HEK293T (cell line): Measurements from ENCODE around the gene RGS7.
"Not testable (repeated sequence)": the region's sequence is repeated elsewhere in the genome, so short reads cannot be mapped to it uniquely, and the experiment has no call there.

ENCODE experiments used
- CTCF ChIA-PET: fragments of 350-600 bp; formaldehyde crosslinking; extraction: SDS; loops from one replicate; lab custom pipeline; 2021; ENCODE audit warnings: antibody characterized with exemption, inconsistent platforms; lab: Yijun Ruan, JAX
- POLR2A ChIA-PET: fragments of 350-600 bp; formaldehyde crosslinking; extraction: SDS; loops from one replicate; lab custom pipeline; 2020; ENCODE audit warnings: antibody characterized with exemption, inconsistent platforms; lab: Yijun Ruan, JAX
- DNase-seq: peaks from one replicate; pipeline ENCODE4 v3.0.0; 2012; ENCODE audit warnings: mixed read lengths; ENCODE audit errors: extremely low spot score
- ARNT ChIP-seq: fragments of 450-650 bp; IDR thresholded peaks from 2 replicates; pipeline ENCODE4 v1.6.1; 2017; ENCODE audit warnings: mild to moderate bottlenecking
- BHLHE40 ChIP-seq: fragments of 450-650 bp; IDR thresholded peaks from 2 replicates; pipeline ENCODE4 v1.6.1; 2016; ENCODE audit warnings: mild to moderate bottlenecking, moderate library complexity, borderline replicate concordance
- CTBP1 ChIP-seq: fragments of 450-650 bp; IDR thresholded peaks from 2 replicates; pipeline ENCODE4 v1.6.1; 2016; ENCODE audit warnings: borderline replicate concordance
- ELF4 ChIP-seq: fragments of 450-650 bp; IDR thresholded peaks from 2 replicates; pipeline ENCODE4 v1.6.1; 2017; ENCODE audit warnings: antibody characterized with exemption
- FOXA1 ChIP-seq: fragments of 450-650 bp; IDR thresholded peaks from 2 replicates; pipeline ENCODE4 v1.6.1; 2016; ENCODE audit warnings: mild to moderate bottlenecking
- FOXK2 ChIP-seq: fragments of 450-650 bp; IDR thresholded peaks from 2 replicates; pipeline ENCODE4 v1.6.1; 2016; ENCODE audit warnings: mild to moderate bottlenecking
- FOXM1 ChIP-seq: fragments of 450-650 bp; IDR thresholded peaks from 2 replicates; pipeline ENCODE4 v1.6.1; 2017; ENCODE audit warnings: mild to moderate bottlenecking, borderline replicate concordance
- HDGF ChIP-seq: fragments of 450-650 bp; IDR thresholded peaks from 2 replicates; pipeline ENCODE4 v1.6.1; 2017; ENCODE audit warnings: antibody characterized with exemption, borderline replicate concordance
- L3MBTL2 ChIP-seq: fragments of 450-650 bp; conservative IDR thresholded peaks from 2 replicates; pipeline ENCODE4 v1.6.1; 2016; ENCODE audit warnings: mild to moderate bottlenecking
- LEF1 ChIP-seq: fragments of 450-650 bp; IDR thresholded peaks from 2 replicates; pipeline ENCODE4 v1.6.1; 2017; ENCODE audit warnings: mild to moderate bottlenecking, borderline replicate concordance
- NFRKB ChIP-seq: fragments of 450-650 bp; IDR thresholded peaks from 2 replicates; pipeline ENCODE4 v1.6.1; 2016; ENCODE audit warnings: mild to moderate bottlenecking, moderate library complexity
- PKNOX1 ChIP-seq: fragments of 450-650 bp; IDR thresholded peaks from 2 replicates; pipeline ENCODE4 v1.6.1; 2016
- SP1 ChIP-seq: fragments of 450-650 bp; IDR thresholded peaks from 2 replicates; pipeline ENCODE4 v1.6.1; 2017
- SUZ12 ChIP-seq: fragments of 450-650 bp; IDR thresholded peaks from 2 replicates; pipeline ENCODE4 v1.6.1; 2016; ENCODE audit warnings: mild to moderate bottlenecking
- TARDBP ChIP-seq: fragments of 450-650 bp; IDR thresholded peaks from 2 replicates; pipeline ENCODE4 v1.6.1; 2016
- ZNF384 ChIP-seq: fragments of 450-650 bp; IDR thresholded peaks from 2 replicates; pipeline ENCODE4 v1.6.1; 2016

RGS7 gene

DNA sequence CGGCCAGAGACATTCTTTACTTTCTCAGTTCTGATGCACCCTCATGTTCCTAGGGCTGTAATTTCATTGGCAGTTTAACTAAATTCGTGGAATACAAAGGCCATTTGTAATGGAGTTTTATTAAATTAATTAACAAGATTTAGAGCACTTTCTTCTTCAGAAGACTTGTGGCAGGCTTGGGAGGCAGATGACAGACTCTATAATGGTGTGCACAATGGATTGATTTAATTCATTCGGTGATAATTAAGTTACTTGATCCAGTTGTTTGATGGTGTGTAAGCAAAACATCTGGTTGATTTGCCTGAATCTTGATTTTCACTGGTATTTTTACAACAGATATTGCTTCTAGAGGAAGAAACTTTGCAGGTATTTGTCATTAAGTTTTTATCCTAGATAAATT lies 383.1 kb downstream of the RGS7 start:
- CTCF ChIA-PET: no interaction called here
- POLR2A ChIA-PET: no interaction called here
- no peak for TF ChIP-seq PKNOX1
- DNase-seq: no peak

DNA sequence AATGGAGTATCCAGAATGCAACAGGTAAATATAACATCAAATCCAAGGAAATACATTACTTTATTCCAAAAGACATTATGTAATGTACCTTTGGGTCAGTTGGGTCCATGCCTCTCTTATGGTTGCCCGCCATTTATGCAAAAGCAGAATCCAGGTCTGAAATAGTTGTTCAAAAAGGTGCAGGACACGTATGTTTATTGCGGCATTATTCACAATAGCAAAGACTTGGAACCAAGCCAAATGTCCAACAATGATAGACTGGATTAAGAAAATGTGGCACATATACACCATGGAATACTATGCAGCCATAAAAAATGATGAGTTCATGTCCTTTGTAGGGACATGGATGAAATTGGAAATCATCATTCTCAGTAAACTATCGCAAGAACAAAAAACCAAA lies 384.9 kb downstream of the RGS7 start:
- POLR2A ChIA-PET, CTCF ChIA-PET, DNase-seq: not testable (repeated sequence)

DNA sequence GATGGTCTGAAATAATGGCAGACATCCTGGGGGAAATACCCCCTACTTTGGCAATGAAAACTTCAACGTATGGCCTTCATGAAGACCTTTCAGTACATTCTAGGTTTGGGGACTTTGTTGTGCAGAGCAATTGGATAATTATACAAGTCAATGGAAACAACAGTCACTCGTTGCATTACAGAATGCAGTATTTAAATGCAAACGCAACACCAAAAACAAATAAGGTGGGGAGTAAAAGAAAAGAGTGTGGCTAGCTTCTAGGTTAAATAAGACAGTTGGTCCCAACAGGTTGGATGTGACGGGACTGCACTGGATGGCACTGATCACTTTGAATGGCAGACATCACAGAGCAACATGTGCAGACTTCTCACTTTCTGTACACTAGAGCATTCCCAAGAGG lies 386.8 kb downstream of the RGS7 start:
- POLR2A ChIA-PET: no interaction called here
- DNase-seq: no peak
- no peak for TF ChIP-seq NFRKB
- TF ChIP-seq ELF4: no peak
- no peak for TF ChIP-seq L3MBTL2
- no peak for TF ChIP-seq SP1
- no peak for TF ChIP-seq BHLHE40
- no peak for TF ChIP-seq LEF1
- no peak for TF ChIP-seq SUZ12
- TF ChIP-seq ARNT: no peak
- no peak for TF ChIP-seq TARDBP
- CTCF ChIA-PET: no interaction called here

- CTCF ChIA-PET: interaction anchor here (1.1 kb wide), 1 partner anchor 9 kb away, joined by 4 read pairs; no protein-coding TSS in a partner anchor
- POLR2A ChIA-PET: no interaction called here
- TF ChIP-seq SUZ12 (no peak), NFRKB (no peak), FOXK2 (no peak), TARDBP (no peak), FOXM1 (no peak)
- DNase-seq: no peak
Measured at GRCh38 chr1:240968864-240969263, 388.1 kb downstream of the RGS7 start.

DNA sequence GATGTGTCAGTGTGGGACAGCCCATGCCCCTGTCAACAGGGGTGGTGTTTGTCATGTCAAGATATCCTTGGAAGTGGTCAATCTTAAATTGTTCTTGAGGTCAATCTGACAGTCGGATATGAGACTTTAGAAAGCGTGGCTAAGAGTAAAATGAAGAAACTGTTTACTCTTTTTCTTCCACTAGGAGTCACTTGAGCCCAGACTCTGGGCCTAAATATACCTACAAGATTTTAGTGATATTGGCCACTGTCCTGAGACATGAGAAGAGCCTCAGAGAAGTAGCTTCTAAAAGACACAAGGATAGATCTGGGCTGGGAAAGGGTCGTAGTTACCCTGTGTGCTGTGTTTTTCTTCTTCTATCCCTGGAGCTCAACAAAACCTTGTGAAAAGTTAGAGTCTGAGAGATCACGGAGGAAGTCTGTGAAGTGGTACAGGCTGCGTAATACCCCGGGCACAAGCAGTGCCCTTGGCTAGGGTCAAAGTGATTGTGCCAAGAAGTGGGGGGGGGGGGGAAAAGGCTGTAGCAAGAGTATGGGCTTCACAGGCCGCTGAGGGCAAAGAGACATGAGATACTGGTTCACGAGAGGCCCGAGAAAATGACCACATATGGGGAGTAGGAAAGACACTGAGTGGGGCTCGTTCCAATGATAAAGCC lies 389.8 kb downstream of the RGS7 start:
- CTCF ChIA-PET: no interaction called here
- TF ChIP-seq HDGF: no peak
- no peak for TF ChIP-seq SP1
- TF ChIP-seq BHLHE40: no peak
- no peak for TF ChIP-seq PKNOX1
- no peak for TF ChIP-seq LEF1
- TF ChIP-seq TARDBP: no peak
- TF ChIP-seq ZNF384: no peak
- TF ChIP-seq FOXA1: no peak
- TF ChIP-seq ARNT: no peak
- no peak for TF ChIP-seq L3MBTL2
- TF ChIP-seq SUZ12: no peak
- peak; percentile 32 for DNase-seq
- POLR2A ChIA-PET: no interaction called here

- no peak for DNase-seq
- CTCF ChIA-PET: no interaction called here
- POLR2A ChIA-PET: interaction anchor here (0.6 kb wide), 1 partner anchor 1558 kb away, joined by 3 read pairs; no protein-coding TSS in a partner anchor
- TF ChIP-seq FOXA1 (no peak), ELF4 (no peak), BHLHE40 (no peak), SP1 (no peak), ARNT (no peak), SUZ12 (no peak), CTBP1 (no peak), FOXK2 (no peak), TARDBP (no peak), HDGF (no peak), LEF1 (no peak)
Measured at GRCh38 chr1:240965581-240966091, 391.4 kb downstream of the RGS7 start.

DNA sequence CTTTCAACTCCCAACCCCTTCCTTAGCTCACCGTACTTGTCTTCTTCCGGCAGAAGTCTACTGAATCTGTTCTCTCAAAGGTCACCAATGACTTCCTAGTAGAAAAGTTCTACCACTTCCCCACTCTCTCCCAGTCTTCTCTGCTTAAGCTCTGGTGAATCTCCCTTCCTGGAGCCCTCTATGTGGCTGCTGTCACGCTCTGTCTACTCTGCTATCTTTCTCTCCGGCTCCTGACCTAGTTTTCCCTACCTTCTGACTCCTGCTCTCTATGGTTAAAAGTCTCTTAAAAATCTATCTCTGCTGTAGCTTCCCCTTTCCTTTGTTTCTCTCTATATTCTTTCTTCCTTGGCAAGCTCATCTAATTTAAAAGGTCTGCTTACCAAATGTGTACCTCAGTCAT lies 394.9 kb downstream of the RGS7 start:
- ChIA-PET POLR2A (no interaction called here), CTCF (no interaction called here)
- no peak for TF ChIP-seq FOXK2
- TF ChIP-seq ARNT: no peak
- no peak for TF ChIP-seq FOXM1
- no peak for TF ChIP-seq FOXA1
- TF ChIP-seq NFRKB: no peak
- TF ChIP-seq BHLHE40: no peak
- TF ChIP-seq CTBP1: no peak
- no peak for TF ChIP-seq ZNF384
- DNase-seq: no peak

- ChIA-PET POLR2A (no interaction called here), CTCF (no interaction called here)
- DNase-seq: no peak
- TF ChIP-seq PKNOX1 (no peak), FOXK2 (no peak), BHLHE40 (no peak), FOXM1 (no peak), FOXA1 (no peak), SP1 (no peak), CTBP1 (no peak), L3MBTL2 (no peak), NFRKB (no peak), HDGF (no peak), SUZ12 (no peak), TARDBP (no peak)
Measured at GRCh38 chr1:240956424-240956823, 400.6 kb downstream of the RGS7 start.
